GM21529 (cell line): Measurements from ENCODE around the gene ZFAND6.

Experiments used
- ATAC-seq: cut with Tn5 transposase; IDR thresholded peaks from one replicate; pipeline ENCODE4 v1.9.1; 2021; ENCODE audit not compliant: unreplicated experiment

Gene ZFAND6

DNA sequence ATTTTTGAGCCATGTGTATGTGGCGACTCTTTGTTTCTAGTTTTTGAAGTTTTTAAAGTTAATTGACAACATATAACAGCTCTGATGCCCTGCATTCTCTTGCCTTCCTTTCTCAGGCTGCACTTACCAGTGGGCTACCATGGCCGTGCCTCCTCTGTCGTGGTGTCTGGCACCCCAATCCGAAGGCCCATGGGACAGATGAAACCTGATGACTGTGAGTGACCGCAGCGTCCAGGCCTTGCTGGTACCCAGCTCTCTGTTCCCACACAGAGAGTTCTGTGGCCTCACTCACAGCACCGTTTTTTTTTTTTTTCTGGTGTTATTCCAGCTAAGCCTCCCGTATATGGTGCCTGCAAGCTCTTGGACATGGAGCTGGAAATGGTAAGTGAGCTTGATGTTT, 108.5 kb downstream of the ZFAND6 start:
- ATAC-seq = no peak

DNA sequence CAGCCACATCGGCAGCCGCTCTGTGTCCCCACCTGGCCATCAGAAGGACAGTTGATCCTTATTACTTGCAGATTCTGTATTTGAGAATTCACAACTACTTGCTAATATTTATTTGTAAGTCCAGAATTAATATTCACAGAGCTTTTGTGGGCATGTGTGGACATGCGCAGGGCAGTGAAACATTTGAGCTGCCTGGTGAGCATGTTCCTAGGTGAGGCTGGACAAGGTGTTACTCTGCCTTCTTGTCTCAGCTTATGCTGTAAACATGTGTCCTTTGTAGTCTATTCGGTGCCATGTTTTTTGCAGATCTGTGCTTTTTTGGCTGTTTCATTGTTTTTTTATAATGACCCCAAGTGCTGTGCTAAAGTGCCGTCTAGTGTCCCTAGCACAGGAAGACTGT, 108.9 kb downstream of the ZFAND6 start:
- no peak for ATAC-seq

DNA sequence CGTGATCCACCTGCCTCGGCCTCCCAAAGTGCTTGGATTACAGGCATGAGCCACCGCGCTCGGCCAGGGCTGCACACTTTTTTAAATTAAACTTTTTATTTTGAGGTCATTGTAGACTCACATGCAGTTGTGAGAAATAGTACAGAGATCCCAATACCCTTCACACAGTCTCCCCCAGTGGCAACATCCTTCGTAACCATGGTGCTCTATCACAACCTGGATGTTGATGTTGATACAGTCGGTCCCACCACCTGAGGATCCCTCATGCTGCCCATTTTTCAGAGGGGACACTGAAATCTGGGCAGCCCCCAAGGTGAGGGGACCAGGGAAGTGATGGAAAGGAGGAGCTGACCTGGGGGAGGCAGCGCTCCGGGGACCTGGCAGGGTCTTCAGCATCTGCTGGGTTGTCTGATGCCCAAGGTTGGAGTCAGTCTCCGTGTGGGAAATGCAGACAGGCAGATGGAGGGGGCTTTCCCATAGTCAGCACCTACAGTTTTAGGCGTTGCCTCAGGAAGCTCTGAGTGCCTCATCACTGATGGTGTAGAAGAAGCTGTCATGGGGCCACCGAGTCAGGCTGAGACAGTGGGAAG, 110.4 kb downstream of the ZFAND6 start:
- ATAC-seq = no peak

DNA sequence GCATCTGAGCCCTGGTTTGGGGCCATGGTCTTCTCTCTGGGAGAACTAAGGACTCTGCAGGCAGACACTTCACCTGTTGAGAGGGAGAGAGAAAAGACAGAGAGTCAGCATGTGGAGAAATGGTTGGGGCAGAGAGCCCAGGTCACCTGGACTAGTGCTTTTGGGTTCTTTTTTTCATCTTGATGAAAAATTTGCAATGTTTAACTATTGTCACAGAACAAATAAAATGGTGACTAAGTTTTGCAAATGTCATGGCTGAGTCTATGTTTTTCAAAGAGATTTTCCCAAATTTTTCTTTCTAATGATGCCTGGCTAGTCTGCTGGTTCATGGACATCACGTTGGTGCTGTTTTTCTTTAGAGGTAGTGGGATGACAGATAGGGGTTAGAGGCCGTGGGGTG, 111.1 kb downstream of the ZFAND6 start:
- no peak for ATAC-seq

DNA sequence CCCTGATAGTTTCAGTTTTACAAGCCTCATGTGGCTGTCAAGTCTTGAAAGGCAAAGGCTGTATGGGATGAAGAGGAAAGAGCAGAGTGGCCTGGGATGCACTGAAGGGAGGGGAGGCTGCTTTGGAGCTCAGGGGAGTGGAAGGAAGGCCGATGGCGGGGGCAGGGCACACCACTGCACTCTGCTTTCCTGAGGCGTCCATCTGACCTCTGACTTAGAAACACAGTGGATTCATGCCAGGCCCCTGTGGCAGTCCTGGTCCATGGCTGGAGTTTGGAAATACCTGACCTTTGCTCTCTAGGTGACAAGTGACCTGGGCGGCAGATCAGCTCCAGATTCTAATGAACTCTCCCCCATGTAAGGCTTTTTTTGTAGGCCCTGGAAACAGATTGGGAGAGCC, 112.3 kb downstream of the ZFAND6 start:
- no peak for ATAC-seq

DNA sequence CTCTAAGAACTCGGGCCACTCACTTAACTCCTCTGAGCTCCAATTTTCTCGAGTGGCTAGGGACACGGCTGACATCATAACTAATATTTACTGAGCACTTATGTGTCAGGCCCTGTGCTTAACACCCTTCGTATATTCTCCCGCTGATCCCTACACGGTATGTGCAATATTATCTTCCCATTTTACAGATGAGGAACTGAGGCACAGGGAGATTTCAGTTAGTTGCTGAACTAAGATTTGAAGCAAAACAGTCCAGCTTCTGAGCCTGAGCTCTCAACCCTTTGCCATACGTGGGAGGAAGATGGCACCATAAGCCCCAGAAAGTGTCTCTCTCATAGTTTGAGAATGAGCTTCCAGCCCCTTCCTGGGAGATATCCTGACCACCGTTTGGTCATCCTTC, 112.9 kb downstream of the ZFAND6 start:
- ATAC-seq = no peak

DNA sequence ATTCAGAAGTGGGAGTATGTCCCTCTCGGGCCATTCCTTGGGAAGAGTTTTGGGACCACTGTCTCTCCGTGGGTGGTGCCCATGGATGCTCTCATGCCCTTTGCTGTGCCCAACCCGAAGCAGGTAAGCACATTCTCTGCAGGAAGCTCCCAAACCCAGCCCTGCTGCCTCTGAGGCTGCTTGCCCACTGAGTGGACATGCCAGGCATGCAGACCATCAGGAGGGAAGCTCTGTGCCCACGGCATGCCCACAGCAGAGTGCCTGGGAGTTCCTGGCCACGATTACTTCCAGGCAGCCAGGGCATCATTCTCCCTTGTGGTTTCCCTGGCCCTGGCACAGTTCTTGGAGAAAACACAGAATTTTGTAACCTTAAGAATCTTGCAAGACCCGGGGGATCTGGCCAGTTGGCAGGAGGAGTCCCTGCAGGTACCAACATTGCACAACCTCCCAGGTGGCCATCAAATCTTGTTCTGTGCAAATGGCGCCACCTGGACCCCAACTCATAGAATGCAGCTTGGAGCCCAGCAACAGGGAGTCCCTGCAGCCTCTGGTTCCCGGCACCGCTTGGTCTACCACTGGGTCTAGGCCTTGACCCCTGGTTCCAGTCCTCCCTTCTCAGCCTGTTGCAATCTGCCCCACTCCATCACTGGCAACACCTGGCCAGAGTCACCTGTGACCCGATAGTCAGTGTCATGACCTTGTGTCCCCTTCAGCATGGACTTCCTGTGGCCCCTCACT, 113.7 kb downstream of the ZFAND6 start:
- ATAC-seq = peak; percentile 72

DNA sequence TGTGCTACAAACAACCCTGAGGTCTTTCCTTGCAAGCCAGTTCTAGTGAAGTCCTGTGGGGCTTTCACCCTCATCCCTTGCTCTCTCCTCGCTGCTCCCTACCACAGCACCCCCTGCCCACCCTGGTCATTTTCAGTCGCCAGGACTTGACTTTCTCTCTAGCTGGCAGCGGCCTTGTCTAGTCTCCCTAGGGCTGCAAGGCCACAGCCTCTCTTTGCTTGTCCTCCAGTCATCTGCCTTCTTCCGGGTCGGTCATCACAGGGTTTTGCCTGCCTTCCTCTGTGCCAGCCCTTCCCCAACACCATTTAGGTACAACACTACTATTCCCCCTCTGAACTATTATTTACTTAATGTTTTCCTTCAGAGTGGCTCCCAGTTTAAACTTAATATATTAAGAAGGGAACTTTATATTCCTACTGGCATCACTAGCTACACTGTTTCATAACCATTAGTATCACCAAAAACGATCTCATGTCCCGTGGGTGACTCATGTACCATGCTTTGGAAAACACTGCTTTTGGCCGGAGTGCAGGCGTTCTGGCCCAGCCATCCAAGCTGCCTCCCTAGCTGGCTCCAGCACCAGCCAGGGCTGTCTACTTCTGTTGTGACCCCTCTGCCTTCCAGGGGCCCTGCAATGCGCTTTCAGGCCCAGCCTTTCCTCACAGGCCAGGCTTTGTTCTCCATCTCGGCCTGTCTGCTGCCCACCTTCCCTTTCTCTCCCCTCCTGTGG, 114.7 kb downstream of the ZFAND6 start:
- ATAC-seq = no peak

DNA sequence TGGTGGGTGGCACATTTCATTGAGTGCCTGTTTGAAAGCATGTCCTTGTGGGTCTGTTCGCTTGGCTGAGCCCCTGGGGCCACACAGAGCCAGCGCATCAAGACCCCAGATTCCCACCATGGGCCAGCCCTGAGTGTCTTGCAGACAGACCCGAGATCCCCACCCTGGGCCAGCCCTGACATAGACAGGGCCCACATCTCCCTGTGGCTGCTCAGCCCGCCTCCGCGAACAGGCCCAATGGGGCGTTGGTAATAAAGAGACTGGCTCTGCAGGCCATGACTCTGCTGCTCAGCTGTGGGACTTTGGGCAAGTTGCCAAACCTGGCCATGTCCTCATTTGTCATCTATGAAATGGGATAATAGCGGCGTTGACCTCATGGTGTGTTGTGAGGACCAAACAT, 116.0 kb downstream of the ZFAND6 start:
- no peak for ATAC-seq

DNA sequence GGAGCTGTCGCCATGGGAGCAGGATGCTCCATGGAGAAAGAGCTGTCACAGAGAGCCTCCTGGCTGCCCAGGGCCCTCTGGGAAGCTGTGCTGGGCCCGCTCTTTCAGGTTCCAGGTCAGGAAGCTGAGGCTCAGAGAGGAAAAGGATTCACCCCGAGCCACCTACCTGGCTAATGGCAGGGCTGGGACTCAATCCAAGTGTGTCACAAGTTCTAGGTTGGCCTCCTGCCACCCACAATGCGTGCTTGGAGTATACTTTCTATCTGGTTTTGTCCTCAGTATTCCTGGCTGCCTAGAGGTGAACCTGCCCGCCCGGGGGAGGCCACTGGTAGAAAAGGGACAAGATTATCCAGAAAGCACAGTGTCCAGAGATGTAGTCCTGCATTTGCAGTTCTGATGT, 117.0 kb downstream of the ZFAND6 start:
- no peak for ATAC-seq

DNA sequence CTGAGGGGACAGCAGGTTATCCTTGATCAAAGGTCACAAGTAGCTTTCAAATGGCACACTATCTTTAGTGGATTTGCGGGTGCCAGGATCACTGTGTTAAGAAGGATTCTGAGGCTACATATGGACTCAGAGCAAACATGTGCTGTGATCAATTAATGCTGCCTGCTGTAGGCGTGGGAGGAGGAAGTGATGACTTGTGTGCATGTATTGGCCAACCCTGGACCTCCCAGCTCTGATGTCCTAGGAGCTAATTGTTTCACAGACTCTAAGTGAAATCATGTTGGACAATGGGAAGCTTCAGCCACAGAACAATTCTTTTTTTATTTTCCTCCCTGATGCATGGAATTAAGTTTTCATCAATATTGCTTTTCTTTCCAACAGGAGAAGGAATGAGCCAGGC, 117.7 kb downstream of the ZFAND6 start:
- no peak for ATAC-seq

DNA sequence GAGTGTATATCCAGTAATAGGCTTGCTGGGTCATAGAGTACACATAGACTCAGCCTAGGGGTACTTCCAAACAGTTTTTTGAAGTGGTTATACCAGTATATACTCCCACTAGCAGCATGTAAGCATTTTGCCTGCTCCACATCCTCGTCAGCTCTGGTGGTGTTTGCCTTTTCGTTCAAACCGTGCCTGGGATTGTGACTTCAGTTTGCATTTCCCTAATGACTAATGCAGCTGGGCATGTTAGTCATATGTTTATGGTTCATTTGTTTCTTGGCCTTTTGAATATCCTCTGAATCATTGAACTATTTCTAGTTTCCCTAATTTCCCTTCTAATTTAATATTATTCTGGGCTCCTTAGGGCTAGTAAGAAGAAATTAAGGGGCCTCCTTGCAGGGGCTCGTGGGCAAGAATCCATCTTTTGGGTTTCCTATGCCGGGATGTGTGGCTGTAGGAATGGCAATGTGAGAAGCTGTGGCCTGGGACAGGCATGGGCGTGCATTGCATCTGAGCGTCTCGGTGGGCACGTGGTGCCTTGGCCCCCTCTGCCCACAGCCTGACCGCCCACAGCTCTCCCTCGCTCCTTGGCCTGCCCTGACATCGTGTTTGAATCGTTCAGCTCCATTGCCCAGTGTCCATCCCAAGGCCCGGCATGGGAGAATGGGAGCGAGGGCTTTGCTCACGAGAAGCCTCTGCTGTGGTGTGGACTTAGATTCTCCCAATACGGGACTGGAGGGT, 119.7 kb downstream of the ZFAND6 start:
- no peak for ATAC-seq

DNA sequence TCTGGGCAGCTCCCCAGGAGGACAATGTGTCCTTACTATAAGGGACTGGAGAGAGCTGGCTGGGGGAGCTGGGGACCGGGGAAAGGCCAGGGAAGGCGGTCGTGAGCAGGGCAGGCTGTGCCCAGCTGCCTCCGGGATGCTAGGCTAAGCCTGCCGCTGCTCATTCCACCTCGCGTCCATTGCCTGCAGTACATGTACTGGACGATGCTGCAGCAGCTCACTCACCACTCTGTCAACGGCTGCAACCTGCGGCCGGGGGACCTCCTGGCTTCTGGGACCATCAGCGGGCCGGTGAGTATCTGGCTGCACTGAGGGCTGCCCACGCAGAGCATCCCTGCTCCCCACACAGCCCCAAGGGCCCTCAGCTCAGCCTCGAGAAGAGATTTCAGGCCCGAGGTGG, 120.5 kb downstream of the ZFAND6 start:
- no peak for ATAC-seq

DNA sequence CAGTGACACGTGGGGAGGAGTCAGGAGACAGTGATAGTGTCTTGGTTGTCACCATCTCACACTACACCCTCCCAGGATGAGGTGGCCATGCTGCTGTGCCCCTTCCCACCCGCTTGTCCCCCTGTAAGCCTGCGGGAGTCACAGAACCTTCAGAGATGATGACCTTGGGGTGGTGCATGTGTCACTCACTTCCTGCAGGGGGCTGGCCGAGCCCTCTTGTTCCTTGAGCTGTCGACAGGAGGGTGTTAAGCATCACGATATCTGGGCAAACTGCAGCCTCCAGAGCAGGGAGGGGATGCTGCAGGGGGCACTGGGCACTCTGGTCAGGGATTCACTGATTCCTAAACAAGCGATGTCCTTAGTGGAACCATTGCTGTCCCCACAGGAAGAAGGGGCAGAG, 121.0 kb downstream of the ZFAND6 start:
- no peak for ATAC-seq

DNA sequence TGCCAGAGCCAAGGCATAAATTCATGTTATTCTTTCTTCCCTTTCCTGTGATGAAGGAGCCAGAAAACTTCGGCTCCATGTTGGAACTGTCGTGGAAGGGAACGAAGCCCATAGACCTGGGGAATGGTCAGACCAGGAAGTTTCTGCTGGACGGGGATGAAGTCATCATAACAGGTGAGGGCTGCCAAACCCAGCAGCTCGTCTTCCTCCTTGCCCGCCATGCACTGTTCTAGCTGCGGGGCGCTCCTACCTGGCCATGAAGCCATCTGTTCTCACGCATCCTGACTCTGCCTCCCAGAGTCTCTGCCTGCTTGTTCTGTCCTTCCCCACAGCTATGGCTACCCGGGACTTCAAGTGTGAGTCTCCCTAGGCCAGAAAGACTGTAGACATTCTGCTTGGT, 121.5 kb downstream of the ZFAND6 start:
- ATAC-seq = no peak

DNA sequence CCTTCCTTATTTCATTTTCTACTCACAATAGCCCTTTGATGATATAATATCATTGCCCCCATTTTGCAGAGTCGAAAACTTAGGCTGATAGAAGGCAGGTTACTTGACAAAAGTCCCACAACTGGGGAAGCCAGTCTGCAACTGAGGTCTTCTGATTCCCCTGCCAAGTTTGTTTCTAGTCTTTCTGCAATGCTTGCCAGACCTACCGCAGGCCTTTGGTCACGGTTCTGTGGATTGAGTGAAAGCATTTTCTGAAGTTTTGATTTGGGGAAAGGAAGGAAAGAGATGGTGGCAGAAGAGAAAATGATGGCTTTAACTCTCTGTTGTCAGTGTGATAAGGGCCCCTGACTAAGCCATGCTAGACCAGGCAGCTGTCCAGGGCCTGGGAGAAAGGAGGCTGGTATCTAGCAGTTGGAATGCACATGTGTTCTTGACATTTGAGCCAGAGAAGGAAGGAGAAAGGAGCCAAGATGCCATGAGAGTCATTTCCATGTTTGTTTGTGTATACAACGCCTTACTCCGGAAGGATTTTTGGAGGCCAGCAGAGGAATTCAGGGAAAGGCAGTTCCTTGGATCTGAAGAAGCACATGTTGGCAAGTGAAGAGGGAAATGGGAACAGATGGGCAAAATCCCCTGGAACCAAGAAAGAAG, 123.3 kb downstream of the ZFAND6 start:
- no peak for ATAC-seq

DNA sequence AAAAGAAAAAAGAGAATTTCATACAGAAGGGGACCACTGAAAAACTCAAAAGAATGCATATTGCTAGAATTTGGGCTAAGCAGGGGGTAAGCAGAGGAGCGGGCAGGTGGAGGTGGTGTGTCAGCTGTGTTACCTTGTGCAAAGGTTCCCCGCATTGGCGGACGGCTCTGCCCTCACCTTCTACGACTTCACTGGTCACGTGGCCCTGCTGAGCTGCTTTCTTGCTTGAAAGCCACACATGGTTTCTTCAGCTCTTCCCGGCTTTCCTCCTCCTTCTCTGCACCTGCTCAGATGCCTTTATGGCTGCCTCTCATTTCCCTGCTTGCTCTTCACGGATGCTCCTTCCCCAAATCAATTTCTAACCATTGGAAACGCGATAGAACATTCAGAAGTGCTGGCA, 123.8 kb downstream of the ZFAND6 start:
- ATAC-seq = no peak

DNA sequence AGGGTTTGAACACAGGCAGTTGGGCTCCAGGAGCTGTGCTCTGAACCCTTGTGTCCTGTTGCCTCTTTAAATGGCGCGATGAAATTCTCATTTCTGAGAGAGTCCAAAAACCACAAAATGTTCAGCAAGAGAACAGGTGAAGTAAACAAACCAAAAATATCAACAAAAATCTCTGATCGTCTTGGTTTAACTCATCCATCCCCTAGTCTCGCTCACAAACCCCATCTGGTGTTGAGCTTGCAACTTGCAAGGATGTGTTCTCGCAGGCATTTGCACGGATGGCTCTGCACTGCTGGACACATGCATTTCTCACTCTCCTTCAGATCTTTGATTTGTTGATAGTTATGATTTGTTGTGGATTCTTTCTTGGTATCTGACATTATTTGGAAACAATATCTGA, 124.4 kb downstream of the ZFAND6 start:
- no peak for ATAC-seq

DNA sequence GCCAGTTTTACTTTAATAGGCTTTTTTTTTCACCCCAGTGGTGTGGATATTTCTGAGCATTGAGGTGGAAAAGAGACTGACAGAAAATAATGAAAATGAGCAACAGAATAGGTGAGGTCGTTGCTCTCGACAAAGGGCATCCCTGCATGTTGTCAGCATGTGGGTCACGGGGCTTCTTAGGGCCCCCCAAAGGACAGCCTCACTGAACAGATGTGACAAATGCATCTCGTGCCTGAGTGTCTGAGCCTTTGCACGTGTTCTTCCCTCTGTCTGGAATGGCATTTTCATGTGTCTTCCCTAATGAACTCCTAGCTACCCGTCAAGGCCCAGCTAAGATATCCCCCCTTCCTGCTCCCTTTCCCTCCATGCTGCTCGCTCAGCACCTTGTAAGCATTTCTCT, 125.1 kb downstream of the ZFAND6 start:
- ATAC-seq = no peak

DNA sequence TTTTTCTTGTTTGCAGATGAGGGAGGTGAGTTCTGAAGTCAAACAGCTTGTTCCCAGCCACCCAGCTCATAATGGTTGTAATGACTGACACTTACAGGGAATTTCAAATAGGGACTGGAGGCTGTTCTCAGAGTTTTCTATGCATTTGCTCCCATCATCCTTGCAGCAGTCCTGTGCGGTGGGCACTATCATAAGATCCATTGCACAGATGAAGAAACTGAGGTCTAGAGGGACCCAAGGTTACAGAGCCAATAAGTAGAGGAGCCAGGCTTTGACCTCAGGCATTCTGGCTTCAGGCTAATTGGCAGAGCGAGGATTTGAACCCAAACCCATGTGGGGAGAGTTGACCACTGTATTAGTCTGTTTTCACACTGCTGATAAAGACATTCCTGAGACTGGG, 125.7 kb downstream of the ZFAND6 start:
- ATAC-seq = no peak

DNA sequence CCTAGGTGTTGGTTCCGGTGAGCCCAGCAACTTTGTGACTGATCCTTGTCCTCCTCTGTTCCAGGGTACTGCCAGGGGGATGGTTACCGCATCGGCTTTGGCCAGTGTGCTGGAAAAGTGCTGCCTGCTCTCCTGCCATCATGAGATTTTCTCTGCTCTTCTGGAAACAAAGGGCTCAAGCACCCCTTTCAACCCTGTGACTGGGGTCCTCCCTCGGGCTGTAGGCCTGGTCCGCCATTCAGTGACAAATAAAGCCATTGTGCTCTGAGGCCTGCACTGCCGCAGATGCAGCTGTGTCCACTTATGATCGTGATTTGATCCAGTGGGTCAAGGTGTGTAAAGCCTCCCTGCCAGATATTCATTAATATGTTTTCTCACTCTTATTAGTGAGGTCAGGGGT, 126.6 kb downstream of the ZFAND6 start:
- no peak for ATAC-seq
